Right lobe of liver (tissue), 6 donors: ENCODE data around the gene PDE6B. TPM values are rescaled to one million over a fixed set of nuclear protein-coding genes. Genes with fewer than 3 reads are reported as not detected.

Source experiments
- ATAC-seq, 4 donors: fragments of 200-7000 bp; cut with Tn5 transposase; one replicate each; pipeline ENCODE4 v1.9.1; 2020; ENCODE audit warnings: mild to moderate bottlenecking in 4 of 4, moderate library complexity in 4 of 4
- DNase-seq, 3 donors: peaks; one replicate each; pipeline ENCODE4 v3.0.0-alpha.2; 2020
- H3K27ac ChIP-seq, 3 donors: fragments of 200-600 bp; one replicate each; pipeline ENCODE4 v1.8.0; 2022
- H3K27me3 ChIP-seq, 2 donors: fragments of 200-600 bp; one replicate each; pipeline ENCODE4 v1.8.0; 2022
- H3K36me3 ChIP-seq, 4 donors: fragments of 200-600 bp; sonication (generic) in 1 of 4; one replicate each; pipeline versions ENCODE4 v1.5.1 to v1.8.0; 2017 to 2022; ENCODE audit warnings: control low read depth in 1 of 4
- H3K4me1 ChIP-seq, 4 donors: fragments of 200-600 bp; sonication (generic) in 1 of 4; one replicate each; pipeline versions ENCODE4 v1.5.1 to v1.8.0; 2017 to 2022; ENCODE audit warnings: control low read depth in 1 of 4
- H3K4me3 ChIP-seq, 3 donors: fragments of 200-600 bp; one replicate each; pipeline ENCODE4 v1.8.0; 2022
- H3K9me3 ChIP-seq, 4 donors: fragments of 200-600 bp; sonication (generic) in 1 of 4; one replicate each; pipeline versions ENCODE4 v1.5.1 to v1.8.0; 2017 to 2022; ENCODE audit warnings: control low read depth in 1 of 4
- CTCF ChIP-seq, 4 donors: fragments of 200-600 bp in 3 of 4; fragments of 450-650 bp in 1 of 4; IDR thresholded peaks; one replicate each; pipeline versions ENCODE4 v1.5.1 to v1.8.0; 2016 to 2022; ENCODE audit warnings: antibody characterized with exemption in 4 of 4, mild to moderate bottlenecking in 2 of 4
- POLR2A ChIP-seq: fragments of 450-650 bp; IDR thresholded peaks from one replicate; pipeline ENCODE4 v1.6.1; 2017; ENCODE audit warnings: antibody characterized with exemption, mild to moderate bottlenecking
- WGBS: methylation state at CpG from one replicate; pipeline ENCODE4 v1.1.6; 2018; ENCODE audit warnings: low coverage, low lambda C conversion rate; ENCODE audit not compliant: insufficient coverage; ENCODE audit errors: missing lambda C conversion rate; 5-methylcytosine and 5-hydroxymethylcytosine counted together
- intact Hi-C, 2 donors: fragments of 100-400 bp; cut with DNase I; formaldehyde crosslinking; loops; one replicate each; pipeline versions ENCODE4 v1.11.2 to v1.14.1; 2022
- total RNA-seq, 6 experiments: library from RNA; depleted of rRNA in 2 of 6; stranded (reverse); fragments of >200 nt in 2 of 6; fragmentation: NEBNext Ultra II Directional in 3 of 6; extraction: Animal tissue kit (Norgen Biotek cat#: 25700) in 3 of 6; gene quantifications; one replicate each; pipeline versions ENCODE4 v1.1.0 to v1.2.4, GENCODE V29; 2016 to 2023
- donor health status: DM: no; HTN: yes; CAD: no.
- donor health status: DM: no; HTN: no; CAD: no.
- donor health status: DM: no; HTN: no; CAD: no.
- donor health status: DM: no; HTN: yes; CAD: no.
- donor health status: DM: no; HTN: yes; CAD: no.

The PDE6B gene
- total RNA-seq, 6 experiments from 2014 or later = 0.24 to 1.9 (median 0.76) TPM; not detected in 1

- Histone ChIP-seq H3K27me3 (no peaks in the 10 kb centered on the region), H3K4me1 (peaks cover 0 to 23% (median 7%) of the 10 kb centered on the region in 4 donors), H3K27ac (no peak overlapping the region), H3K36me3 (no peaks in the 10 kb centered on the region), H3K4me3 (no peak overlapping the region), H3K9me3 (no peaks in the 10 kb centered on the region)
- ATAC-seq (peak in 3 of 4 donors; percentile 2 to 16 (median 6)), DNase-seq (peak in 2 of 3 donors; percentile 52 to 67)
- TF ChIP-seq CTCF (IDR thresholded peaks at IDR 0.05) = peak; percentile 46 to 59 (median 54)
- TF ChIP-seq POLR2A = no peak
- no CpG with 5 or more reads among the region's 19 CpGs for WGBS
- intact Hi-C loops = no loop called here
Observed at GRCh38 chr4:683982-684622, 58.7 kb downstream of the PDE6B start.

GRCh38 chr4:684623-685327 lies 59.4 kb downstream of the PDE6B start:
- no peaks in the 10 kb centered on the region for H3K9me3 ChIP-seq
- H3K4me1 ChIP-seq = peaks cover 0 to 23% (median 7%) of the 10 kb centered on the region in 4 donors
- H3K27me3 ChIP-seq = no peaks in the 10 kb centered on the region
- no peak for TF ChIP-seq CTCF (IDR thresholded peaks at IDR 0.05)
- no peak for TF ChIP-seq POLR2A
- H3K27ac ChIP-seq = no peak overlapping the region
- no peak overlapping the region for H3K4me3 ChIP-seq
- 60% methylated on average over 1 of the region's 21 CpGs for WGBS
- H3K36me3 ChIP-seq = no peaks in the 10 kb centered on the region
- DNase-seq (peak in 1 of 3 donors; percentile 34), ATAC-seq (no peak)
- intact Hi-C loops = no loop called here

- H3K4me1 ChIP-seq = peaks cover 0 to 22% (median 6%) of the 10 kb centered on the region in 4 donors
- intact Hi-C loops = no loop called here
- no peak overlapping the region for H3K27ac ChIP-seq
- ATAC-seq = no peak
- no peak for TF ChIP-seq POLR2A
- no peak for TF ChIP-seq CTCF (IDR thresholded peaks at IDR 0.05)
- no peak overlapping the region for H3K4me3 ChIP-seq
- no peaks in the 10 kb centered on the region for H3K36me3 ChIP-seq
- peak in 1 of 3 donors; percentile 33 for DNase-seq
- H3K27me3 ChIP-seq = no peaks in the 10 kb centered on the region
- WGBS = no CpG with 5 or more reads among the region's 37 CpGs
- no peaks in the 10 kb centered on the region for H3K9me3 ChIP-seq
Observed at GRCh38 chr4:685679-686412, 60.5 kb downstream of the PDE6B start.

GRCh38 chr4:686413-687040 lies 61.2 kb downstream of the PDE6B start:
- Histone ChIP-seq H3K27ac (no peak overlapping the region), H3K36me3 (no peaks in the 10 kb centered on the region), H3K27me3 (no peaks in the 10 kb centered on the region), H3K9me3 (no peaks in the 10 kb centered on the region), H3K4me1 (peaks cover 0 to 17% (median 4%) of the 10 kb centered on the region in 4 donors), H3K4me3 (no peak overlapping the region)
- intact Hi-C loops = no loop called here
- no peak for TF ChIP-seq CTCF (IDR thresholded peaks at IDR 0.05)
- no peak for TF ChIP-seq POLR2A
- ATAC-seq = no peak
- DNase-seq = peak in 2 of 3 donors; percentile 35 to 57
- 40% methylated on average over 1 of the region's 31 CpGs for WGBS
